Inflammatory macrophage (primary cell): ENCODE data around the gene GPR137.

ENCODE experiments used
- DNase-seq, 2 donors: peaks; one replicate each; pipeline ENCODE4 v3.0.0-alpha.2; 2020 to 2022

Gene GPR137

DNA sequence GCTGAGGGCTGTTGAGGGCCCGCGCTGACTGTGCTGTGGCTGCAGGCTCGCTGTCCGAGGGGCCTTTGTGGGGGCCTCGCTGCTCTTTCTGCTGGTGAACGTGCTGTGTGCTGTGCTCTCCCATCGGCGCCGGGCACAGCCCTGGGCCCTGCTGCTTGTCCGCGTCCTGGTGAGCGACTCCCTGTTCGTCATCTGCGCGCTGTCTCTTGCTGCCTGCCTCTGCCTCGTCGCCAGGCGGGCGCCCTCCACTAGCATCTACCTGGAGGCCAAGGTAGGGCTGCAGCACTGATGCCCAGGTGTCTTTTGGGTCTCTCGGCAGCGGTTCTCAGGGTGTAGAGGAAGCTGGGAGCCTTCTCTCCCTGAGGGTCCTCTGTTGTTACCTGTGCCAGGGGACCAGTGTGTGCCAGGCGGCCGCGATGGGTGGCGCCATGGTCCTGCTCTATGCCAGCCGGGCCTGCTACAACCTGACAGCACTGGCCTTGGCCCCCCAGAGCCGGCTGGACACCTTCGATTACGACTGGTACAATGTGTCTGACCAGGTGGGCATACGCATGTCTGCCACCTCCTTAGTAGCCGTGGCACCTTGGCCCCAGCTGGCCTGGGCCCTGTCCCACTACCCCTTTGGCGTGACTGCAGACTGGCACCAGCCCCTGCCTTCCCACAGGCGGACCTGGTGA lies 2.2 kb downstream of the GPR137 start:
- no peak for DNase-seq

DNA sequence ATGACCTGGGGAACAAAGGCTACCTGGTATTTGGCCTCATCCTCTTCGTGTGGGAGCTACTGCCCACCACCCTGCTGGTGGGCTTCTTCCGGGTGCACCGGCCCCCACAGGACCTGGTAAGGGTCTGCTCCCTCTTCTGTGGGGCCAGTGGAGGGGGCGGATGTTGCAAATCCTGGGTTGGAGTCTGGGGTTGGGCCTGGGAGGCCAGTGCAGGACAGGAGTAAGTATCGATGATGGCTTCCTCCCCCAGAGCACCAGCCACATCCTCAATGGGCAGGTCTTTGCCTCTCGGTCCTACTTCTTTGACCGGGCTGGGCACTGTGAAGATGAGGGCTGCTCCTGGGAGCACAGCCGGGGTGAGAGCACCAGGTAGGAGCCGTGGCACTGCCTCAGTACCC lies 2.7 kb downstream of the GPR137 start:
- no peak for DNase-seq

DNA sequence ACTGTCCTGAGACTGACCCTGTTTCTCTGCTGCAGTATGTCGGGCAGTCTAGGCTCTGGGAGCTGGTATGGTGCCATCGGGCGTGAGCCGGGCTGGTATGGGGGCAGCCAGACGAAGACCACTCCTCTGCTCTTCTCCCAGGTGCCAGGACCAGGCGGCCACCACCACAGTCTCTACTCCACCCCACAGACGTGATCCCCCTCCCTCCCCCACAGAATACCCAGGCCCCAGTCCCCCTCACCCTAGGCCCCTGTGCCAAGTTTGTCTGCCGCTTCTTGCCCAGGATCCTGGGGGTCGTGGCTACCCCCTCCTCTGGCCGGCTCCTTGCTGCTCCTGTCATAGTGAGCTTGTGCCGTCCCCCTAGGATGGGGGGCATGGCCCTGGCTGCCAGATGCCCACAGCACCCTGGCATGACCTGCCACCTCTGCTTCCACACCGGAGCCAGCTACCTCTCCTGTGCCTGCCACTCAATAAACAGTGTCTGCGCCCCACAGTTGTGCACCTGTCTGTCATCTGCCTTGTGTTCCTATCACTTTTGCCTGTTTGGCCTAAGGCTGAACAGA lies 3.4 kb downstream of the GPR137 start:
- DNase-seq = no peak

DNA sequence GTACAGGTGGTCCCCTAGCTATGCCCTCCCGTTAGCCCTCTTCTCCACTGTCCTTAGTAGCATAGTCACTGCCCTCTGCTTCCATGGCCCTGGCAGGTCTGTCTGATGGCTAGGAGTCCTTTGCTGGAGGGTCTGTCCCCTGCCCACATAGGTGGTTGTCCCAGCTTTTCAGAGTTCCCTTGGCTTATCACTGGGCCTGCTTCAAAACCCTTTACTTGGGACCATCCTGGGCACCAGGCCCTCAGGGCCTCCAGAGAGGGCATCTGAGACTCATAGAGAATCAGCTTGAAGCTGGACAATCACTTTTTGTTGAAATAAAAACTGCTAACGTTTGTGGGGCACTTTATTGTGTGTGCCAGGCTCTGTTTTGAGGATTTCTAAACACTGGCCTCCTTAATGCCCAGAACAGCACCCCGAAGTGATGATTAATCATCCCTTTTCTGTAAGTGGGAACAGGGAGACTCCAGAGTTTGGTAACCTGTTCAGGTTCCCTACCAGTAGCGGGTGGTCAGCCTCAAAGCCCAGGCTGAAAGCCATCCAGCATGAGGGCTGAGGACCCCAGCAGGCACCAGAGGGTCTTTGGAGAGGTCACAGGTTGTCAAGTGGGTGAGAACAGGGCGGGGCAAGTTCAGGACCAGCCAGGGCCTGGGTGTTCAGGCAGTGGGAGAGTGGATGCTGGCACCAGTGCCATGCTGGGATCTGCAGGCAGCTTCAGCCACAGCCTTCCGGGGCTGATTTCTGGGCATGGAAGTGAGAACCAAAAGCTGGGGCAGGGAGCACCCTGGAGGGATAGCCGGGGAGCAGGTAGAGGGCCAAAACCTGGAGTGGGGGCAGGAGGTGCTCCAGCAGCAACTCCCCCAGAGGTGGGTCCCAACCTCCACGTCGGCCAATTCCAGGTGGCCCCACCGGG lies 5.0 kb downstream of the GPR137 start:
- no peak for DNase-seq

DNA sequence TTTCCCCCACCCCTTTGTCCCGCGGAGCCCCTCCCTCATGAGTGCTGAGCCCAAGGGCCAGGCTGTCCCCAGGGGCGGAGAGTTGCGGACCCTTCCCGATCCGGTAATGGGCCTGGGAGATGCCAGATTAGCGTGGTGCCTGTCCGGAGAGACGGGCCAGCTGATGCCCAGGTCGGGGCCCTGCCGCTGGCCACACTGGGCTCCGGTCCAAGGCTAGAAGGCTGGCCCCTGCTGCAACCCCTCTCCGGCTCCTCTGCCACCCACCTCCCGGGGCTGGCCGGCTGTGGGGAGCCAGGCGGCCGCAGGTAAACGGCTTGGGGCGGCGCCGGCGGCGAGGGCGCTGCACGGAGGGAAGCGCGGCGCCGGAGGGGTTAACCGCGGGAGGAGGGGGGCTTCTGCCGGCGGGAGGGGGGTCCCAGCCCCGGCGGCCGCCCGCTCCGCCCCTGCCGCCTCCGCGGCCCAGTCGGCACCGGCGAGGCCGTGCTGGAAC lies 5.7 kb downstream of the GPR137 start, which contains the start of gene KCNK4:
TSS of gene KCNK4 (plus strand) at position 41 of the 490 bp plus-strand sequence. CDS start 1,717 bp downstream, outside the sequence.
- DNase-seq = no peak

DNA sequence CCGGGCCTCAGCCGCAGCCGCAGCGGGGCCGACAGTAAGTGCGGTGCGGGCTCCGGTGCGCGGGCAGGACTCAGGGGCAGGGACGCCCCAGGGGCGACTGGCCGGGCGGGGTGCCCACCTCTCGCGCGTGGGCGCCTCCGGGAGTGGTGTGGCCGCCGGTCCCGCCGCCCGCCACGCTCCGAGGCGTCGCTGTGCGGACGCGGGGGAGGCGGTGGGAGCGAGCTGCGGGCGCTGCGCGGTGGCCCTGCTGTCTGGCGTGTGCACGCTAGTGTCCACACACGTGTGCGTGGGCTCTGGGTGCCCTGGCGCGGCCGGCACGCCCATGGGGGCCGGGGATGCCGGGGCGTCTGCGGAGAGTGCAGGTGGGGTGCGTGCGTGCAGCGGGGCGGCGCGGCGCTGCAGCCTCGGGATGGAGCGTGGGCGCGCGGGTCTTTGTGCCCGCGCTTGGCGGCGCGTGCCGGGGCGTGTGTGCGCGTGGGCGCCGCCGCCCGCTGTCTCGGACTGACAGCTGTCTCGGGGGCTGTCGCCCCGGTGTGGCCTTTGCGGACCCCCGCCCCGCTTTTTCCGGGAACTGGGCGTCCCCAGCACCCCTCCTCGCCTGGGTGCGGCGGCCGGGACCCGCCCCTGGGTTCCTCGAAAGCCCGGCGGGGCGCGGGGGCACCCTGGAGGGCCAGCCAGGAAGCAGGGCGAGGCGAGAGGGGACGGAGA lies 6.3 kb downstream of the GPR137 start:
- DNase-seq = peak in 1 of 2 donors; percentile 4

DNA sequence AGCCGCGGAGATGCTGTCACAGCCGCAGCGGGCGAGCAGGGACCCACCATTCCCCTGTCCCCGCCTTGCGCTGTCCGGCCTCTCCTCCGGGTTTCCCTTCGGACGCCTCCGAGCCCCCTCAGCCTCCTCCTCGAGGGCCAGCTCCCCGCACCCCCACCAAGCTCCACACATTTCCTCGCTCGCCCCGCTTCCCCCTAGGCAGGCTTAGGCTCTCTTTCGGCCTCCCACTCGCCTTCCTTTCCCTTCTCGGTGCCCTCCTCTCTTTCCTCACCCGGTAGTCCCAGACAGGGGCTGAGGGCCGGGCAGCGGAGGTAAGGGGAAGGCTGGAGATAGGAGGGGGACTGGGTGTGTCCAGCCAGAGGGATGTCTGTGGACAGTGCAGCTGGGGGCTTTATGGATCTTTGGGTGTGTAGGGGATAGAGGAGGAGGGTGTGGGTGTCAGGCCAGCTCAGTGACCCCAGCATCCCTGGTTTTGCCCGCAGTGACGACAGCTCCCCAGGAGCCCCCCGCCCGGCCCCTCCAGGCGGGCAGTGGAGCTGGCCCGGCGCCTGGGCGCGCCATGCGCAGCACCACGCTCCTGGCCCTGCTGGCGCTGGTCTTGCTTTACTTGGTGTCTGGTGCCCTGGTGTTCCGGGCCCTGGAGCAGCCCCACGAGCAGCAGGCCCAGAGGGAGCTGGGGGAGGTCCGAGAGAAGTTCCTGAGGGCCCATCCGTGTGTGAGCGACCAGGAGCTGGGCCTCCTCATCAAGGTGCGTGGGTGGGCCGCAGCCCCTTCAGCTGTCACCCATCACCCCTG lies 7.0 kb downstream of the GPR137 start:
- peak in 1 of 2 donors; percentile 27 for DNase-seq

DNA sequence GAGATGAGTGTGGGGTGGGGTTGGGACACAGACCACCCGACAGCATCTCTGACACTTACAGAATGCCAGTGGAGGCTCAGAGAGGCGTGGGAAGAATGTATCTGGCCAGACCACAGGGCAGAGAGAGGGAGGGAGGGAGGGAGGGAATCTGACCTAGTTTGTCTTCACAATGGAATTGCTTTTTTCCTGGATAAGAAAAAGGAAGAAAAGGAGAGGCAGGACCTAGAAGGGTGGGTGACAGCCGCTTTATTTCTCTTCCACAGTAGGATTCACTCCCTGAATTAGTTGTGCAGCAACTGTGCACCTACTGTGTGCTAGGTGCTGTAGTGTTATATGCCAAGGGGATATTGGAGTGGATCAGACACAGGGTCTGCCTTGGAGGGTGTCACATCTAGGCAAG lies 9.1 kb downstream of the GPR137 start:
- DNase-seq = no peak

DNA sequence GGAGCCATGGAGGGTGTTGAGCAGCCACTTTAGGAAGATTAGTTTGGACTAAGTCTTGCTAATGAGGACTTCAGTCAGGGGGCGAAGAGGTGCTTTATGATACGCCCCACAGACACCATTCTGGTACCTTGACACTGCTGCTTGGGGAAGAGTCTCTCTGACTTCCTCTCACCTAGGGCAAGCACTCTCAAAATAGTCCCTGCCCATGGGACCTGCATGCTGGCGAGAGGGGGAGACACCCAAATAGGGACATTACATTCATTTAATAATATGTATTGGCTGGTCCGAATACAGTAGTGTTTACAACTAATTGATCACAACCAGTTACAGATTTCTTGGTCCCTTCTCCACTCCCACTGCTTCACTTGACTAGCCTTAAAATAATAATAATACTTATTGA lies 10.1 kb downstream of the GPR137 start:
- no peak for DNase-seq

DNA sequence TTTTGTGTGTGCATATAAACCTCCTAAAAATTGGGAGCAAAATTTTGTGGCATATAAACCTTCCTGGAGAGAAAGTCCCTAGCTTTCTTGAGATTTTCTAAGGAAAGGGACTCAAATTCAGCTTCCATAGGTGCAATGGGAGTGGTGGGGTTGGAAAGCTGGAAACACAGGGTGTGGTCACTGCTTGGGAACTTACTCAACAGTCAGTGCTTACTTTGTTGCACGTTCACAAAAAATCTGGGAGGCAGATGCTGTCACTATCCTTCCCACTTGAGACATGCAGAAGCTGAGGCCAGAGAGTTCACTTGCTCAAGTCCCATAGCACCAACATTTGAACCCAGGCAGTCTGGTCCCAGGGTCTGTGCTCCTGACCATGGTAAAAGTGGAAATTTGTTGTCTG lies 10.6 kb downstream of the GPR137 start:
- no peak for DNase-seq

DNA sequence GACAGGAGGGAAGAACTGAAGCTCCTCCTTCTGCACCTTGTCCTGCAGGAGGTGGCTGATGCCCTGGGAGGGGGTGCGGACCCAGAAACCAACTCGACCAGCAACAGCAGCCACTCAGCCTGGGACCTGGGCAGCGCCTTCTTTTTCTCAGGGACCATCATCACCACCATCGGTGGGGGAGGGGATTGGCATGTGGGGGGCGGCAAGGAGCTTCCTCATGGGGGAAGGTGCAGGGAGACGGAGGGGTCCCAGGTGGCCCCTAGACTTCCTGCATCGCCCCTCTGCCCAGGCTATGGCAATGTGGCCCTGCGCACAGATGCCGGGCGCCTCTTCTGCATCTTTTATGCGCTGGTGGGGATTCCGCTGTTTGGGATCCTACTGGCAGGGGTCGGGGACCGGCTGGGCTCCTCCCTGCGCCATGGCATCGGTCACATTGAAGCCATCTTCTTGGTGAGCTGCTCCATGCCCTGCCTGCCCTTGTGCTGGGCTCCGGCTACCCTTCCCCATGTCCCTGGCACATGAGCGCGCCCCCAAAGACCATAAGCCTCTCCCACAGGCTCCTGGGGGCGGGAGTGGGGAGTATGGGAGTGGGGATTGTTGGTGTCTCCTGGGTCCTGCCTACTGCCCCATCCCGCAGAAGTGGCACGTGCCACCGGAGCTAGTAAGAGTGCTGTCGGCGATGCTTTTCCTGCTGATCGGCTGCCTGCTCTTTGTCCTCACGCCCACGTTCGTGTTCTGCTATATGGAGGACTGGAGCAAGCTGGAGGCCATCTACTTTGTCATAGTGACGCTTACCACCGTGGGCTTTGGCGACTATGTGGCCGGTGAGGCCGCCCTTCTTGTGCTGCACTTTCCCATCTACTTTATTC lies 11.4 kb downstream of the GPR137 start:
- peak in 1 of 2 donors; percentile 21 for DNase-seq

DNA sequence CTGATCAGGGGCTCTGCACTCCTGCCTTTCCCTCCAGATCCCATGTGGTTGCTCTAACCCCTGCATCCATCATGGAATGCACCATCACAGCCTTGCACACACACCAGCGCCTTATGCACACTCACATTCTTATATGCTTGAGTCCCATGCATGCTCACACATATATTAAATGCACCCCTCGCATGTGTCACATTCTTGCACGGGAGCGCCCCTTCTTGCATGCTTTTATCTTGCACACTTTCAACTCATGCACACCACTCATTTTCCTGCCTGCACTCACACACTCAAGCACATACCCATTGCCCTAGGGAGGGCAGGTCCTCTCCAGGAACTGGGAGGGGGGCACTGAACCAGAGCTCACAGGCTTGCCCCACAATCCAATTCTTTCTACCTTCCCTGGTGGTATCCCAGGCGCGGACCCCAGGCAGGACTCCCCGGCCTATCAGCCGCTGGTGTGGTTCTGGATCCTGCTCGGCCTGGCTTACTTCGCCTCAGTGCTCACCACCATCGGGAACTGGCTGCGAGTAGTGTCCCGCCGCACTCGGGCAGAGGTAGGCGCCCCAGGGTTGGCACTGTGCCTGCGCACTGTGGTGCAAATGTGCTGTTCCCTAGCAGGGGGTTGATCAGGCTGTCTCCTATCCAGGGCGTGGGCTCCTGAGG lies 12.2 kb downstream of the GPR137 start:
- DNase-seq = no peak

DNA sequence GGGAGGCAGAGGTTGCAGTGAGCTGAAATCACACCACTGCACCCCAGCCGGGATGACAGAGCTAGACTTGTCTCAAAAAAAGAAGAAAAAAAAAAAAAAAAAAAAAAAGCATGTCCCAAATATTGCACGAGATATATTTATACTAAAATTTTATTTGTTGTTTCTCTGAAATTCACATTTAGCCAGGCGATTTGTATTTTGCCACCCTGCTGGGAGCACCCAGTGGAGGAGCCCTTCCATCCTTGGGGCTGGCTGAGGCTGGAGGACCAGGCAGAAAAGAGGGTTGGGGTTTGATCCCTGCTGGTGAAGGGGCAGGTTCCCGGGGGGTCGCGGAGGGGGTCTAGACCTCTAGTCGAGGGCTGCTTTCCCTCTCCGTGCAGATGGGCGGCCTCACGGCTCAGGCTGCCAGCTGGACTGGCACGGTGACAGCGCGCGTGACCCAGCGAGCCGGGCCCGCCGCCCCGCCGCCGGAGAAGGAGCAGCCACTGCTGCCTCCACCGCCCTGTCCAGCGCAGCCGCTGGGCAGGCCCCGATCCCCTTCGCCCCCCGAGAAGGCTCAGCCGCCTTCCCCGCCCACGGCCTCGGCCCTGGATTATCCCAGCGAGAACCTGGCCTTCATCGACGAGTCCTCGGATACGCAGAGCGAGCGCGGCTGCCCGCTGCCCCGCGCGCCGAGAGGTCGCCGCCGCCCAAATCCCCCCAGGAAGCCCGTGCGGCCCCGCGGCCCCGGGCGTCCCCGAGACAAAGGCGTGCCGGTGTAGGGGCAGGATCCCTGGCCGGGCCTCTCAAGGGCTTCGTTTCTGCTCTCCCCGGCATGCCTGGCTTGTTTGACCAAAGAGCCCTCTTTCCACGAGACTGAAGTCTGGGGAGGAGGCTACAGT lies 13.6 kb downstream of the GPR137 start:
- peak in 1 of 2 donors; percentile 19 for DNase-seq

DNA sequence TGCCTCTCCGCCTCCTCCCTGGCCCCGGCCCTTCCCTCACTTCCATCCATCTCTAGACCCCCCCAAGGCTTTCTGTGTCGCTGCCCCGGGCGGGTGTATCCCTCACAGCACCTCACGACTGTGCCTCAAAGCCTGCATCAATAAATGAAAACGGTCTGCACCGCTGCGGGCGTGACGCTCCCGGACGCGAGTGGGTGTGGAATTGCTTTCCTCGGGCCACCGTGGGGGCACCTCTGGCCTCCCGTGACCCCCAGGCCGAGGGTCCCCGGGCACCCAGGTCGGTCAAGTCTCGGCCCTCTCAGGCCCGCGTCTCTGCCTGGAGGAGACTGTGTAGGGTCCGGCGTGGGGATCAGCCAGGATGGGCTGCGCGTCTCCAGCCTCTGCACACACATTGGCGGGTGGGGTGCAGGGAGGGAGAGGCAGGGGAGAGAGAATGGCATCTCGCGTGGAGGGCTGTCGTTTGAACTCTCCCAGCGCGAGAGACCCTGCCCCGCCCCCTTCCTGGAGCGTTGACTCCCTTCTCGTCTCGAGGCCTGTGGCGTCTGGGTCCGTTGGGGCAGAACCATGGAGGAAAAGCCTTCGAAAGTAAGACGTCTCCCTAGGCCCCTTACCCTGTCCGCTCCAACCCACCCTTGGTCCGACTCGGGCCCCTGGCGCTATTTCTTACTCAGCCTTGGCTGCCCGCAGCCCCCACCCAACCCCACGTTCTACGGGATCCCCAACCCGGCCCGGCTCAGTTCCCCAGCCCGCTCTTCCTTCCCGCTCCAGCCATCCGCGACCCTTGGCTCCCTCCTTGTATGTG lies 14.4 kb downstream of the GPR137 start, which contains the start of gene CATSPERZ:
TSS of gene CATSPERZ (plus strand) at position 512 of the 802 bp plus-strand sequence. CDS start at position 565, 53 bp downstream.
- no peak for DNase-seq

DNA sequence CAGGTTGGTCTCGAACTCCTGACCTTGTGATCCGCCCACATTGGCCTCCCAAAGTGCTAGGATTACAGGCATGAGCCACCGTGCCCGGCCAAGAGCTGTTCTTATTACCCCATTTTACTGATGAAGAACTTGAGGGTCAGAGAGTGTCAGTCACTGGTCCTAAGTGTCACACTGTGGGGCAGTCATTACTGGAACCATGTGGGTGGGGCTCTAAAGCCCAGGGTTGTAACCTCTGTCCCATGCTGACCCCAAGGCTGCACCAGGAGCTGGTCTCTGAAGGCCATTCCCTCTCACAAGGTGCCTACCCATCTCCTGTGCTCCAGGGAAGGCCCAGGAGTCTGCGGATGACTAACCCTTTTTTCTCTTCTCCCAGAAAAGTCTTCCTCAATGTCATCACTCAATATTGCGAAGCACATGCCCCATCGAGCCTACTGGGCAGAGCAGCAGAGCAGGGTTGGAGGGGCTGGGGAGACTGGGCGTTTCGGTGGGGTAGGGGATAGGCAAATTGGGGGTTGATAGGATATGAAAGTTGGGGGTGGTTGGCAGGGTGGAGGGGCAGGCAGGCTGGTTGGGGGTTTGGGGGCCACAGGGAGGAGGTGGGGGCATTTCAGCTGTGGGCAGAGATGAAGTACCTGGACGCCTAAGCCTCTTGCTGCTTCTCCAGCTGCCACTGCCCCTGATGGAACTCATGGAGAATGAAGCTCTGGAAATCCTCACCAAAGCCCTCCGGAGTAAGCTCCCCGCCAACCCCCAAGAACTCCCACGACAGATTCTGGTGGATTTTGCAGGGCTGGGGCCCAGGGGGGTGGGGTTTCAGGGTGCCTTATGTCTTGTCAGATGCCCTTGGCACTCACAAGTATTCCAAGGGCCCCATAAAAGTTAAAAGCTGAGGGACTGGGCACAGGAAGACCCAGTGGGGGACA lies 17.7 kb downstream of the GPR137 start:
- no peak for DNase-seq

DNA sequence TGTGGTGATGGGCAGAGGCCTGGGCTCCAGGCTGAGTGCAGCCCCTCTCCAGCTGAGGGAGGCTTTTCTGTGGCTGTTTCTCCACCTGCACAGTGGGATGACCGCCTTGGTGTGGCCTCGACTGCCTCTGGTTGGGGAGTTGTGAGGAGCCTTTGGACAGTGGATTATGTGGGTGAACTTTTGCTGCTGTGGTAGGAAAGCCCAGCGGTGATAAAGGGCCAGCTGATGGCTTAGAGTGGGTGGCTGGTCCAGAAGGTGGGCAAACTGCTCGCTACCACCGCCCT lies 18.3 kb downstream of the GPR137 start:
- DNase-seq = no peak
